A549 (cell line): Measurements from ENCODE around the gene PTPRG. TPM values are rescaled to one million over a fixed set of nuclear protein-coding genes. Genes with fewer than 3 reads are reported as not detected.
"Not testable (repeated sequence)": the region's sequence is repeated elsewhere in the genome, so short reads cannot be mapped to it uniquely, and the experiment has no call there.

Experiments used
- ATAC-seq, 2 experiments: fragments of 200-7000 bp in 1 of 2; fragments of >200 bp in 1 of 2; cut with Nextera tagmentation in 1 of 2; cut with Tn5 transposase in 1 of 2; 3 replicates each; pipeline versions ENCODE4 v1.8.0 to v1.9.1; 2018 to 2020; ENCODE audit warnings: mild to moderate bottlenecking in 1 of 2, moderate library complexity in 1 of 2
- CTCF ChIA-PET: fragments of 300-600 bp; sonication (Branson Sonifier 250); formaldehyde crosslinking; extraction: SDS; loops from one replicate; lab custom pipeline; 2021; ENCODE audit warnings: antibody characterized with exemption, inconsistent platforms; lab: Yijun Ruan, JAX
- POLR2A ChIA-PET: fragments of 350-600 bp; formaldehyde crosslinking; extraction: SDS; loops from one replicate; lab custom pipeline; 2021; ENCODE audit warnings: antibody characterized with exemption, inconsistent platforms; lab: Yijun Ruan, JAX
- DNase-seq, 2 experiments: peaks; one replicate each; pipeline versions ENCODE4 v3.0.0 to v3.0.0-alpha.2; 2011 to 2016; ENCODE audit warnings: low read depth in 1 of 2, low spot score in 1 of 2
- FAIRE-seq: peaks from 2 replicates; lab custom pipeline; 2011; peaks lifted over from hg19 to GRCh38; lab: Jason Lieb, UNC
- H3K27ac ChIP-seq, 2 experiments: fragments of >200 bp; sonication (Bioruptor Twin); formaldehyde crosslinking; 3 replicates each; pipeline ENCODE4 v1.5.1; 2016 to 2017
- H3K4me1 ChIP-seq: fragments of >200 bp; sonication (Bioruptor Twin); formaldehyde crosslinking; 3 replicates; pipeline ENCODE4 v1.6.1; 2016
- H3K4me2 ChIP-seq: fragments of >200 bp; sonication (Bioruptor Twin); formaldehyde crosslinking; 3 replicates; pipeline ENCODE4 v1.6.1; 2016
- H3K4me3 ChIP-seq: fragments of >200 bp; sonication (Bioruptor Twin); formaldehyde crosslinking; 3 replicates; pipeline ENCODE4 v1.5.1; 2016
- H3K9me3 ChIP-seq: fragments of >200 bp; sonication (Bioruptor Twin); formaldehyde crosslinking; 3 replicates; pipeline ENCODE4 v1.6.1; 2016
- ATOH8 ChIP-seq: fragments of 250-450 bp; sonication (Bioruptor Pico); IDR thresholded peaks from 2 replicates; pipeline ENCODE4 v1.5.0; 2020; ENCODE audit warnings: low read depth, mild to moderate bottlenecking, moderate library complexity
- BHLHE40 ChIP-seq: IDR thresholded peaks from 2 replicates; pipeline ENCODE4 v1.6.1; 2012; ENCODE audit warnings: low read depth, low read length, inconsistent platforms
- CBX8 ChIP-seq: fragments of 200-600 bp; sonication (generic); IDR thresholded peaks from 2 replicates; pipeline ENCODE4 v1.6.1; 2016
- CEBPB ChIP-seq, 2 experiments: fragments of >200 bp in 1 of 2; sonication (Bioruptor Twin) in 1 of 2; formaldehyde crosslinking in 1 of 2; IDR thresholded peaks; 2 replicates each; pipeline ENCODE4 v1.6.1; 2012 to 2016
- CHD2 ChIP-seq: fragments of 150-350 bp; IDR thresholded peaks from 2 replicates; pipeline ENCODE4 v1.6.1; 2014; ENCODE audit warnings: low read length; ENCODE audit not compliant: partially characterized antibody
- CHD4 ChIP-seq: fragments of 200-600 bp; sonication (generic); IDR thresholded peaks from 2 replicates; pipeline ENCODE4 v1.6.1; 2016; ENCODE audit warnings: antibody characterized with exemption, mild to moderate bottlenecking, borderline replicate concordance
- EHF ChIP-seq: fragments of 250-450 bp; sonication (Bioruptor Pico); IDR thresholded peaks from 2 replicates; pipeline ENCODE4 v1.5.0; 2020; ENCODE audit warnings: mild to moderate bottlenecking
- EHMT2 ChIP-seq: fragments of 200-600 bp; sonication (generic); IDR thresholded peaks from 2 replicates; pipeline ENCODE4 v1.6.1; 2016; ENCODE audit warnings: antibody characterized with exemption, low read depth, mild to moderate bottlenecking, moderate library complexity
- EP300 ChIP-seq, 2 experiments: fragments of >200 bp; sonication (Bioruptor Twin); formaldehyde crosslinking; IDR thresholded peaks; 2 replicates in 1 of 2; 3 replicates in 1 of 2; pipeline ENCODE4 v1.6.1; 2016 to 2017
- HOXB5 ChIP-seq: fragments of 250-450 bp; sonication (Bioruptor Pico); IDR thresholded peaks from 2 replicates; pipeline ENCODE4 v1.5.0; 2020; ENCODE audit warnings: mild to moderate bottlenecking, moderate library complexity
- KDM5A ChIP-seq: fragments of 200-600 bp; sonication (generic); IDR thresholded peaks from 2 replicates; pipeline ENCODE4 v1.6.1; 2016; ENCODE audit warnings: antibody characterized with exemption, mild to moderate bottlenecking
- MAZ ChIP-seq: fragments of 150-350 bp; IDR thresholded peaks from 2 replicates; pipeline ENCODE4 v1.6.1; 2014; ENCODE audit warnings: antibody characterized with exemption, low read depth, low read length, borderline replicate concordance
- POLR2AphosphoS2 ChIP-seq: conservative IDR thresholded peaks from 2 replicates; pipeline ENCODE4 v1.6.1; 2012; ENCODE audit warnings: low read length, improper control_type of control experiment, inconsistent platforms
- REST ChIP-seq: fragments of 200-600 bp; sonication (generic); IDR thresholded peaks from 2 replicates; pipeline ENCODE4 v1.6.1; 2016; ENCODE audit warnings: antibody characterized with exemption, mild to moderate bottlenecking, moderate library complexity
- RFX5 ChIP-seq: fragments of 450-650 bp; IDR thresholded peaks from 2 replicates; pipeline ENCODE4 v1.7.1; 2014; ENCODE audit warnings: antibody characterized with exemption, mild to moderate bottlenecking, moderate library complexity
- USF2 ChIP-seq: fragments of 450-650 bp; IDR thresholded peaks from 2 replicates; pipeline ENCODE4 v1.6.1; 2014; ENCODE audit warnings: antibody characterized with exemption
- WGBS: methylation state at CpG from one replicate; pipeline ENCODE4 v1.1.6; 2017; ENCODE audit errors: missing lambda C conversion rate; 5-methylcytosine and 5-hydroxymethylcytosine counted together
- polyA plus RNA-seq, 4 experiments: library from polyadenylated mRNA; depleted of rRNA in 3 of 4; stranded (reverse); fragments of >200 nt; fragmentation: RNase III in 1 of 4; extraction: RNeasy Plus Mini Kit Qiagen cat#74134 plus additional on column Dnase treatment in 1 of 4; gene quantifications; 2 replicates in 3 of 4; 3 replicates in 1 of 4; pipeline ENCODE4 v1.2.3, GENCODE V29; 2011 to 2017

The PTPRG gene
- polyA plus RNA-seq, 2 of the 4 experiments (the other 2 are of a cell fraction) = 4.5 to 4.8 TPM

- TF ChIP-seq REST = no peak
Observed at GRCh38 chr3:61690016-61690415, 128.6 kb downstream of the PTPRG start (continued).

- Histone ChIP-seq H3K27ac (no peak overlapping the region), H3K4me3 (no peak overlapping the region), H3K4me2 (no peak overlapping the region), H3K9me3 (no peaks in the 10 kb centered on the region), H3K4me1 (peaks cover 2% of the 10 kb centered on the region; the same call in 1 of the 3 replicates)
- ATAC-seq (no peak), FAIRE-seq (no peak), DNase-seq (no peak)
- WGBS = 28% methylated on average over 2 of the region's 2 CpGs
- POLR2A ChIA-PET = no interaction called here
- TF ChIP-seq MAZ = no peak
- TF ChIP-seq ATOH8 (CRISPR knock-in tag) = no peak
- no peak for TF ChIP-seq CEBPB (IDR thresholded peaks at IDR 0.05)
- TF ChIP-seq HOXB5 (CRISPR knock-in tag) = no peak
- no peak for TF ChIP-seq RFX5
- no peak for TF ChIP-seq CBX8
- TF ChIP-seq EHMT2 = no peak
- CTCF ChIA-PET = no interaction called here
Observed at GRCh38 chr3:61691466-61691865, 130.1 kb downstream of the PTPRG start.

- Histone ChIP-seq H3K27ac (no peak overlapping the region), H3K4me3 (no peak overlapping the region), H3K9me3 (no peaks in the 10 kb centered on the region), H3K4me1 (no peaks in the 10 kb centered on the region), H3K4me2 (no peak overlapping the region)
- TF ChIP-seq POLR2AphosphoS2 (no peak), EHF (no peak), ATOH8 (CRISPR knock-in tag) (no peak), USF2 (no peak), KDM5A (no peak), CHD2 (no peak), CHD4 (no peak), EP300 (IDR thresholded peaks at IDR 0.05) (no peak), BHLHE40 (no peak)
- POLR2A ChIA-PET = no interaction called here
- FAIRE-seq (no peak), ATAC-seq (no peak), DNase-seq (no peak)
- 38% methylated on average over 2 of the region's 2 CpGs for WGBS
- CTCF ChIA-PET = no interaction called here
Observed at GRCh38 chr3:61697301-61697700, 135.9 kb downstream of the PTPRG start.

GRCh38 chr3:61698278-61699072 is 137.1 kb downstream of the PTPRG start:
- POLR2A ChIA-PET, FAIRE-seq, H3K4me1 ChIP-seq, ATAC-seq, DNase-seq, H3K9me3 ChIP-seq, H3K4me2 ChIP-seq, H3K4me3 ChIP-seq, H3K27ac ChIP-seq, CTCF ChIA-PET: not testable (repeated sequence)
- 39% methylated on average over 3 of the region's 3 CpGs for WGBS
